Adrenal gland (tissue), 12 donors: ENCODE results near the gene NNT. TPM values are rescaled to one million over a fixed set of nuclear protein-coding genes. Genes with fewer than 3 reads are reported as not detected.

Experiments used
- DNase-seq, 7 donors: peaks; one replicate each; pipeline ENCODE4 v3.0.0-alpha.2; 2019 to 2020
- H3K27ac ChIP-seq, 5 donors: fragments of 200-600 bp; sonication (generic) in 4 of 5; 1 replicate in 3 of 5; 2 replicates in 2 of 5; pipeline versions ENCODE4 v1.5.1 to v1.8.0; 2016 to 2020; ENCODE audit warnings: mild to moderate bottlenecking in 1 of 5
- H3K27me3 ChIP-seq: fragments of 200-600 bp; 2 replicates; pipeline ENCODE4 v1.8.0; 2021
- H3K36me3 ChIP-seq, 2 donors: fragments of 200-600 bp; replicated peaks in 1 of 2; 1 replicate in 1 of 2; 2 replicates in 1 of 2; pipeline versions ENCODE4 v1.5.1 to v1.8.0; 2018 to 2022
- H3K4me1 ChIP-seq, 2 donors: fragments of 200-600 bp; replicated peaks in 1 of 2; 1 replicate in 1 of 2; 2 replicates in 1 of 2; pipeline versions ENCODE4 v1.5.1 to v1.8.0; 2018 to 2021
- H3K4me3 ChIP-seq, 4 donors: fragments of 200-600 bp; sonication (generic) in 3 of 4; one replicate each; pipeline ENCODE4 v1.5.1; 2016 to 2018
- H3K9me3 ChIP-seq, 3 donors: fragments of 200-600 bp; sonication (generic) in 1 of 3; replicated peaks in 1 of 3; 1 replicate in 2 of 3; 2 replicates in 1 of 3; pipeline versions ENCODE4 v1.5.1 to v1.8.0; 2016 to 2021
- CTCF ChIP-seq, 6 experiments: fragments of 450-650 bp in 4 of 6; fragments of 200-600 bp in 2 of 6; sonication (generic) in 1 of 6; IDR thresholded peaks; 1 replicate in 5 of 6; 2 replicates in 1 of 6; pipeline versions ENCODE4 v1.5.1 to v1.8.0; 2016 to 2021; ENCODE audit warnings: antibody characterized with exemption in 6 of 6, mild to moderate bottlenecking in 2 of 6, moderate library complexity in 1 of 6
- POLR2A ChIP-seq, 2 donors: fragments of 450-650 bp; IDR thresholded peaks; one replicate each; pipeline ENCODE4 v1.6.1; 2017; ENCODE audit warnings: antibody characterized with exemption in 2 of 2, mild to moderate bottlenecking in 2 of 2, moderate library complexity in 1 of 2
- WGBS, 4 donors: extraction: QIAGEN DNeasy Blood & Tissue Kit in 2 of 4; methylation state at CpG; one replicate each; pipeline versions ENCODE4 v1.1.5 to v1.1.7; 2013 to 2017; 5-methylcytosine and 5-hydroxymethylcytosine counted together
- intact Hi-C, 2 donors: fragments of 100-400 bp; cut with DNase I; formaldehyde crosslinking; loops; one replicate each; pipeline versions ENCODE4 v1.14.1 to v1.15.0; 2022 to 2023
- polyA plus RNA-seq, 3 donors: library from polyadenylated mRNA; stranded (reverse); fragments of 200-250 nt in 2 of 3; fragments of 350-450 nt in 1 of 3; fragmentation: Illumina TruSeq in 1 of 3; extraction: RNeasy Lipid Tissue Mini Kit (QIAGEN cat#74804) in 1 of 3; gene quantifications; one replicate each; pipeline ENCODE4 v1.2.3, GENCODE V29; 2013 to 2014
- total RNA-seq, 9 donors: library from RNA; depleted of rRNA in 4 of 9; stranded (reverse); fragments of >200 nt in 4 of 9; fragments of 120-200 nt in 1 of 9; fragmentation: NEBNext Ultra II Directional in 1 of 9; extraction: Animal tissue kit (Norgen Biotek cat#: 25700) in 1 of 9; gene quantifications; one replicate each; pipeline versions ENCODE4 v1.1.0 to v1.2.4, GENCODE V29; 2013 to 2023
- donor health status: healthy with polysubstance abuse.
- donor health status: Bipolar disorder and iron deficiency.
- donor health status: DM: yes; HTN: yes; CAD: no.
- donor health status: DM: no; HTN: no; CAD: no.
- donor health status: DM: no; HTN: no; CAD: no.
- donor health status: DM: yes; HTN: yes; CAD: no.

NNT gene
- total and polyA plus RNA-seq, 12 donors, result 6.9 to 104 (median 59.1) TPM

GRCh38 chr5:43638546-43638945 lies 35.6 kb downstream of the NNT start:
- intact Hi-C loops, result no loop called here
- no peaks in the 10 kb centered on the region for H3K27me3 ChIP-seq
- no peaks in the 10 kb centered on the region for H3K36me3 ChIP-seq
- no peak overlapping the region for H3K27ac ChIP-seq
- DNase-seq, result no peak
- H3K4me1 ChIP-seq, result peaks cover 0 to 21% of the 10 kb centered on the region in 2 donors
- TF ChIP-seq POLR2A (IDR thresholded peaks at IDR 0.05), result no peak
- TF ChIP-seq CTCF (IDR thresholded peaks at IDR 0.05), result no peak
- H3K9me3 ChIP-seq, result no peaks in the 10 kb centered on the region
- H3K4me3 ChIP-seq, result no peak overlapping the region

GRCh38 chr5:43639566-43639965 lies 36.6 kb downstream of the NNT start:
- H3K4me3 ChIP-seq, result no peak overlapping the region
- no peak for DNase-seq
- peaks cover 0 to 18% of the 10 kb centered on the region in 2 donors for H3K4me1 ChIP-seq
- intact Hi-C loops, result no loop called here
- peaks cover 0 to 2% of the 10 kb centered on the region in 2 donors for H3K36me3 ChIP-seq
- WGBS, 4 donors, result 83 to 91% (median 86%) methylated on average over 1 of the region's 1 CpG
- H3K9me3 ChIP-seq, result no peaks in the 10 kb centered on the region
- H3K27me3 ChIP-seq, result no peaks in the 10 kb centered on the region
- no peak for TF ChIP-seq POLR2A (IDR thresholded peaks at IDR 0.05)
- H3K27ac ChIP-seq, result peak overlapping the region in 1 of 5 donors; percentile 5

- H3K9me3 ChIP-seq, result no peaks in the 10 kb centered on the region
- peaks cover 0 to 18% of the 10 kb centered on the region in 2 donors for H3K4me1 ChIP-seq
- no peaks in the 10 kb centered on the region for H3K27me3 ChIP-seq
- H3K4me3 ChIP-seq, result no peak overlapping the region
- no peak overlapping the region for H3K27ac ChIP-seq
- 91 to 95% (median 94%) methylated on average over 2 of the region's 2 CpGs for WGBS, 4 donors
- intact Hi-C loops, result no loop called here
- peaks cover 0 to 15% of the 10 kb centered on the region in 2 donors for H3K36me3 ChIP-seq
- DNase-seq, result no peak
- TF ChIP-seq CTCF (IDR thresholded peaks at IDR 0.05), result no peak
- no peak for TF ChIP-seq POLR2A (IDR thresholded peaks at IDR 0.05)
These were observed 39.4 kb downstream of the NNT start for GRCh38 chr5:43642428-43642827.

- no peak for DNase-seq
- intact Hi-C loops, result no loop called here
- no peak overlapping the region for H3K4me3 ChIP-seq
- TF ChIP-seq POLR2A (IDR thresholded peaks at IDR 0.05), result no peak
- no peak for TF ChIP-seq CTCF (IDR thresholded peaks at IDR 0.05)
- H3K36me3 ChIP-seq, result peaks cover 0 to 15% of the 10 kb centered on the region in 2 donors
- 88 to 100% (median 97%) methylated on average over 1 of the region's 1 CpG for WGBS, 4 donors
- no peaks in the 10 kb centered on the region for H3K27me3 ChIP-seq
- H3K27ac ChIP-seq, result no peak overlapping the region
- peaks cover 0 to 15% of the 10 kb centered on the region in 2 donors for H3K4me1 ChIP-seq
- no peaks in the 10 kb centered on the region for H3K9me3 ChIP-seq
These were observed 40.3 kb downstream of the NNT start for GRCh38 chr5:43643327-43643726.

GRCh38 chr5:43643750-43644149 lies 40.8 kb downstream of the NNT start:
- Histone ChIP-seq H3K4me1 (peaks cover 0 to 11% of the 10 kb centered on the region in 2 donors), H3K27me3 (no peaks in the 10 kb centered on the region), H3K36me3 (peaks cover 0 to 15% of the 10 kb centered on the region in 2 donors), H3K27ac (no peak overlapping the region), H3K9me3 (no peaks in the 10 kb centered on the region), H3K4me3 (no peak overlapping the region)
- intact Hi-C loops, result no loop called here
- 84 to 89% (median 86%) methylated on average over 2 of the region's 2 CpGs for WGBS, 4 donors
- TF ChIP-seq POLR2A (IDR thresholded peaks at IDR 0.05) (no peak), CTCF (IDR thresholded peaks at IDR 0.05) (no peak)
- DNase-seq, result no peak
